ENCODE data around the gene PSEN2. TPM values are rescaled to one million over a fixed set of nuclear protein-coding genes. Genes with fewer than 3 reads are reported as not detected.

The PSEN2 gene
- total RNA-seq, 1 experiment from 2014 or later = 6.6 TPM

DNA sequence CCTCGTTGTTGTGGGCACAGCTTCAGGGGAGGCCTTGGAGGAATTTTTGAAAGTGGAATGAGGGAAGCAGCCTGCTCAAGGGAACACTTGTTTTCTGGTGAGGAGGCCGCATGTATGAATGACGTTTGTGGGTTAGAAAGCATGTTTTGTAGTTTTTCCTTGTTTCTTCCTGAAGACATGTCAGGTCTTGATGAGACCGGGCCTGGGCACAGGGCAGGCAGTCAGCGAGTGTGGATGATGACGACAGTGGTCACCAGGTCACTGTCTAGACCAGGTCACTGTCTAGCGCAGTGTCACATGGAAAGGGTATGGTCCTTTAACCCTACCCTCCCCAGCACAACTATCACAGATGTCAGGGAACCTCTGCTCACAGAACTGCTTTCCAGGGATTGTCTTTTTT lies 7.3 kb downstream of the PSEN2 start:
- TF ChIP-seq EZH2 (IDR thresholded peaks at IDR 0.05; ENCODE audit: borderline replicate concordance, low read depth, low read length, poor library complexity, severe bottlenecking) (no peak), CTCF (conservative IDR thresholded peaks at IDR 0.05; ENCODE audit: low read depth, low read length) (no peak)
- Histone ChIP-seq H3K4me3 (ENCODE audit: low read depth, low read length, poor library complexity, severe bottlenecking) (no peak overlapping the region), H3K4me1 (ENCODE audit: insufficient read depth, low read length, poor library complexity, severe bottlenecking) (no peaks in the 10 kb centered on the region), H3K27me3 (replicated peaks; ENCODE audit: insufficient read depth, low read depth, low read length, poor library complexity) (no peaks in the 10 kb centered on the region), H3K9me3 (ENCODE audit: low read depth, low read length, poor library complexity, severe bottlenecking) (no peaks in the 10 kb centered on the region), H3K27ac (ENCODE audit: low read depth, low read length, poor library complexity, severe bottlenecking) (no peak overlapping the region), H3K36me3 (ENCODE audit: insufficient read depth, low read length, poor library complexity, severe bottlenecking) (no peaks in the 10 kb centered on the region)
- intact Hi-C loops (cut with micrococcal nuclease; ENCODE audit: unreplicated experiment) = no loop called here
- BruUV-seq (replicated peaks) = no TSS peak
- DNase-seq (ENCODE audit: low spot score) = no peak
- ChIA-PET CTCF (no interaction called here), POLR2A (ENCODE audit: low non-redundant PET) (no interaction called here)

GRCh38 chr1:226880372-226881287 lies 10.2 kb downstream of the PSEN2 start:
- BruUV-seq (replicated peaks) = no TSS peak
- H3K4me3 ChIP-seq (ENCODE audit: low read depth, low read length, poor library complexity, severe bottlenecking) = no peak overlapping the region
- CTCF ChIA-PET = no interaction called here

DNA sequence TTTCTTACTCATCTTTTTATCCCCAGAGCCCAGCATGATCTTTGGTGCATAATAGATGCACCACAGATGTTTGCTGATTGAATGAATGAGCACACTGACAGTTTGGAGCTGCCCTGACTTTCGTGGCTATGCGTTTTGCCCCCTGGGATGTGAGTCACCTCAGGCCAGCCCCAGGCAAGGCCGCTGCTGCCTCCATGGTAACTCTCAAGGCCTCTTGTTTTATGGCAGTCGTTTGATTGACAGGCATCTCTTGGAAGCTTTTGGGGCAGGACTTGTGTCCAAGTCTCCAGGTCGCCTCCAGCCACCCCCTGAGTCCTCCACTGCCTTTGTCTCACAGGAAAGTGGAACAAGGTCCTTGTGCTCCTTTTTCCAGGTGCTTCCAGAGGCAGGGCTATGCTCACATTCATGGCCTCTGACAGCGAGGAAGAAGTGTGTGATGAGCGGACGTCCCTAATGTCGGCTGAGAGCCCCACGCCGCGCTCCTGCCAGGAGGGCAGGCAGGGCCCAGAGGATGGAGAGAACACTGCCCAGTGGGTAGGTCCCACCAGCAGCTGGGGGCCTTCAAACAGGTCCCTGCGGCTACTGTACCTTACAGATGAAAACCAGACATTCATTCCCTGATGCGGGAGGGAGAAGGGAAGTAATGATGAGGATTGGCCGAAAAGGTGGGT lies 11.2 kb downstream of the PSEN2 start:
- BruUV-seq (replicated peaks) = no TSS peak
- intact Hi-C loops (cut with micrococcal nuclease; ENCODE audit: unreplicated experiment) = no loop called here
- no peak for DNase-seq (ENCODE audit: low spot score)
- Histone ChIP-seq H3K27ac (ENCODE audit: low read depth, low read length, poor library complexity, severe bottlenecking) (no peak overlapping the region), H3K4me1 (ENCODE audit: insufficient read depth, low read length, poor library complexity, severe bottlenecking) (no peaks in the 10 kb centered on the region), H3K27me3 (replicated peaks; ENCODE audit: insufficient read depth, low read depth, low read length, poor library complexity) (no peaks in the 10 kb centered on the region), H3K9me3 (ENCODE audit: low read depth, low read length, poor library complexity, severe bottlenecking) (no peaks in the 10 kb centered on the region), H3K4me3 (ENCODE audit: low read depth, low read length, poor library complexity, severe bottlenecking) (no peak overlapping the region), H3K36me3 (ENCODE audit: insufficient read depth, low read length, poor library complexity, severe bottlenecking) (no peaks in the 10 kb centered on the region)
- no peak for TF ChIP-seq CTCF (conservative IDR thresholded peaks at IDR 0.05; ENCODE audit: low read depth, low read length)
- TF ChIP-seq EZH2 (IDR thresholded peaks at IDR 0.05; ENCODE audit: borderline replicate concordance, low read depth, low read length, poor library complexity, severe bottlenecking) = no peak
- POLR2A ChIA-PET (ENCODE audit: low non-redundant PET) = no interaction called here
- CTCF ChIA-PET = no interaction called here

More at GRCh38 chr1:226880372-226881287, 10.2 kb downstream of the PSEN2 start:
- no peaks in the 10 kb centered on the region for H3K27me3 ChIP-seq (replicated peaks; ENCODE audit: insufficient read depth, low read depth, low read length, poor library complexity)
- no peaks in the 10 kb centered on the region for H3K4me1 ChIP-seq (ENCODE audit: insufficient read depth, low read length, poor library complexity, severe bottlenecking)
- POLR2A ChIA-PET (ENCODE audit: low non-redundant PET) = no interaction called here
- H3K9me3 ChIP-seq (ENCODE audit: low read depth, low read length, poor library complexity, severe bottlenecking) = no peaks in the 10 kb centered on the region
- DNase-seq (ENCODE audit: low spot score) = no peak
- TF ChIP-seq CTCF (conservative IDR thresholded peaks at IDR 0.05; ENCODE audit: low read depth, low read length) (no peak), EZH2 (IDR thresholded peaks at IDR 0.05; ENCODE audit: borderline replicate concordance, low read depth, low read length, poor library complexity, severe bottlenecking) (no peak)
- no peaks in the 10 kb centered on the region for H3K36me3 ChIP-seq (ENCODE audit: insufficient read depth, low read length, poor library complexity, severe bottlenecking)
- intact Hi-C loops (cut with micrococcal nuclease; ENCODE audit: unreplicated experiment) = no loop called here
- no peak overlapping the region for H3K27ac ChIP-seq (ENCODE audit: low read depth, low read length, poor library complexity, severe bottlenecking)

All from A673 (cell line).